GM12878 (cell line): ENCODE data around the gene SEC24C. TPM values are rescaled to one million over a fixed set of nuclear protein-coding genes. Genes with fewer than 3 reads are reported as not detected.

Experiments used
- ATAC-seq: fragments of 200-7000 bp; cut with Tn5 transposase; 3 replicates; pipeline ENCODE4 v1.9.1; 2020; ENCODE audit warnings: mild to moderate bottlenecking, moderate library complexity
- BruUV-seq: library from RNA; stranded (reverse); fragments of 400-500 nt; replicated peaks from 2 replicates; lab custom pipeline; 2021; lab: Mats Ljungman, UMichigan
- CTCF ChIA-PET: fragments of 300-600 bp; sonication (Branson Sonifier 250); formaldehyde crosslinking; extraction: SDS; loops from one replicate; lab custom pipeline; 2021; ENCODE audit warnings: inconsistent platforms; lab: Yijun Ruan, JAX
- POLR2A ChIA-PET: fragments of 350-600 bp; formaldehyde crosslinking; extraction: SDS; loops from one replicate; lab custom pipeline; 2021; ENCODE audit warnings: inconsistent platforms; lab: Charles Lee
- RAD21 ChIA-PET: fragments of 300-600 bp; sonication (Branson Sonifier 250); formaldehyde crosslinking; loops from one replicate; lab custom pipeline; 2023; ENCODE audit warnings: antibody characterized with exemption; ENCODE audit not compliant: unreplicated experiment; lab: Charles Lee
- SMC1A ChIA-PET: fragments of 300-600 bp; sonication (Branson Sonifier 250); formaldehyde crosslinking; loops from one replicate; lab custom pipeline; 2023; ENCODE audit not compliant: unreplicated experiment, uncharacterized antibody; lab: Charles Lee
- DNase-seq: peaks from one replicate; pipeline ENCODE4 v3.0.0-alpha.2; 2011; ENCODE audit warnings: low read depth, low spot score
- FAIRE-seq: peaks from 3 replicates; lab custom pipeline; 2011; peaks lifted over from hg19 to GRCh38; lab: Jason Lieb, UNC
- H2AFZ ChIP-seq: 2 replicates; pipeline ENCODE4 v1.6.0; 2011; ENCODE audit warnings: low read depth, low read length, control low read depth; ENCODE audit not compliant: control insufficient read depth
- H3K27ac ChIP-seq: 2 replicates; pipeline ENCODE4 v1.5.1; 2011; ENCODE audit warnings: control low read depth; ENCODE audit not compliant: control insufficient read depth, insufficient read depth
- H3K27me3 ChIP-seq, 2 experiments: replicated peaks in 1 of 2; 2 replicates each; pipeline versions ENCODE4 v1.6.0 to v1.6.1; 2011; ENCODE audit warnings: low read length in 1 of 2; ENCODE audit not compliant: control insufficient read depth in 2 of 2, insufficient read depth in 2 of 2
- H3K36me3 ChIP-seq, 2 experiments: 2 replicates each; pipeline ENCODE4 v1.5.1; 2011; ENCODE audit warnings: low read length in 1 of 2; ENCODE audit not compliant: control insufficient read depth in 2 of 2, insufficient read depth in 2 of 2
- H3K4me1 ChIP-seq: 2 replicates; pipeline ENCODE4 v1.6.1; 2011; ENCODE audit warnings: mild to moderate bottlenecking, low read length, moderate library complexity, mixed read lengths; ENCODE audit not compliant: control insufficient read depth, insufficient read depth
- H3K4me2 ChIP-seq: 2 replicates; pipeline ENCODE4 v1.6.0; 2011; ENCODE audit warnings: control low read depth; ENCODE audit not compliant: control insufficient read depth, insufficient read depth
- H3K4me3 ChIP-seq: fragments of 200-600 bp; sonication (generic); 2 replicates; pipeline ENCODE4 v1.5.1; 2016
- H3K79me2 ChIP-seq: 2 replicates; pipeline ENCODE4 v1.6.0; 2011; ENCODE audit warnings: low read length; ENCODE audit not compliant: control insufficient read depth, insufficient read depth
- H3K9ac ChIP-seq: 2 replicates; pipeline ENCODE4 v1.8.0; 2011; ENCODE audit warnings: low read length, control low read depth, mixed read lengths; ENCODE audit not compliant: control insufficient read depth, insufficient read depth
- H3K9me3 ChIP-seq: replicated peaks from 3 replicates; pipeline ENCODE4 v1.5.1; 2011; ENCODE audit warnings: mild to moderate bottlenecking, low read length; ENCODE audit not compliant: control insufficient read depth, insufficient read depth
- H4K20me1 ChIP-seq: 2 replicates; pipeline ENCODE4 v1.6.0; 2011; ENCODE audit not compliant: control insufficient read depth, insufficient read depth
- CHD2 ChIP-seq: IDR thresholded peaks from 2 replicates; pipeline ENCODE4 v1.6.1; 2011; ENCODE audit warnings: low read depth, low read length, improper control_type of control experiment, borderline replicate concordance
- CHD4 ChIP-seq: fragments of 200-600 bp; sonication (generic); IDR thresholded peaks from 2 replicates; pipeline ENCODE4 v1.6.1; 2016; ENCODE audit warnings: mild to moderate bottlenecking
- IKZF1 ChIP-seq: fragments of 450-650 bp; conservative IDR thresholded peaks from 2 replicates; pipeline ENCODE4 v1.6.1; 2017; ENCODE audit warnings: antibody characterized with exemption, mild to moderate bottlenecking
- KLF5 ChIP-seq: fragments of 450-650 bp; IDR thresholded peaks from 2 replicates; pipeline ENCODE4 v1.6.1; 2014; ENCODE audit warnings: mild to moderate bottlenecking; ENCODE audit not compliant: partially characterized antibody
- NBN ChIP-seq: fragments of 450-650 bp; IDR thresholded peaks from 2 replicates; pipeline ENCODE4 v1.6.1; 2016
- NR2F1 ChIP-seq: fragments of 450-650 bp; conservative IDR thresholded peaks from 2 replicates; pipeline ENCODE4 v1.6.1; 2017; ENCODE audit warnings: mild to moderate bottlenecking
- PAX8 ChIP-seq: fragments of 450-650 bp; IDR thresholded peaks from 2 replicates; pipeline ENCODE4 v1.6.1; 2017; ENCODE audit warnings: mild to moderate bottlenecking, moderate library complexity
- SMAD1 ChIP-seq: fragments of 450-650 bp; IDR thresholded peaks from 2 replicates; pipeline ENCODE4 v1.6.1; 2018; ENCODE audit warnings: mild to moderate bottlenecking, low read depth; ENCODE audit not compliant: partially characterized antibody
- TBL1XR1 ChIP-seq: IDR thresholded peaks from 2 replicates; pipeline ENCODE4 v1.6.1; 2012; ENCODE audit warnings: low read depth, low read length, improper control_type of control experiment
- WRNIP1 ChIP-seq: IDR thresholded peaks from 2 replicates; pipeline ENCODE4 v1.6.1; 2011; ENCODE audit warnings: low read depth, low read length, improper control_type of control experiment, borderline replicate concordance
- YY1 ChIP-seq: IDR thresholded peaks from 2 replicates; pipeline ENCODE4 v1.6.1; 2011; ENCODE audit warnings: low read depth, mild to moderate bottlenecking, low read length
- ZNF384 ChIP-seq: IDR thresholded peaks from 2 replicates; pipeline ENCODE4 v1.6.1; 2012; ENCODE audit warnings: low read depth, mild to moderate bottlenecking, low read length, improper control_type of control experiment, borderline replicate concordance
- WGBS: methylation state at CpG from one replicate; pipeline ENCODE4 v1.1.6; 2016; ENCODE audit warnings: low lambda C conversion rate; ENCODE audit not compliant: insufficient replicate concordance, insufficient coverage; ENCODE audit errors: missing lambda C conversion rate; 5-methylcytosine and 5-hydroxymethylcytosine counted together
- in situ Hi-C: fragments of 300-500 bp; cut with MboI; formaldehyde crosslinking; loops from 9 replicates; pipeline ENCODE4 v1.14.3; 2018; ENCODE audit warnings: mixed read lengths
- intact Hi-C: fragments of 100-400 bp; cut with micrococcal nuclease; formaldehyde crosslinking; loops from one replicate; pipeline ENCODE4 v1.14.2; 2022; ENCODE audit not compliant: unreplicated experiment
- polyA plus RNA-seq, 11 experiments: library from polyadenylated mRNA; depleted of rRNA in 4 of 11; unstranded in 6 of 11; stranded (reverse) in 5 of 11; fragments of >200 nt; fragmentation: Nextera tagmentation in 4 of 11; fragmentation: Illumina TruSeq in 1 of 11; extraction: Ambion mirVana in 4 of 11; extraction: Trizol in 1 of 11; gene quantifications; 1 replicate in 1 of 11; 2 replicates in 10 of 11; pipeline versions ENCODE4 v1.2.1 to v1.2.3, GENCODE V29; 2011 to 2016; ENCODE audit warnings: inconsistent platforms in 2 of 11, missing spikeins in 2 of 11, low read depth in 1 of 11
- total RNA-seq, 4 experiments: library from RNA; depleted of rRNA in 3 of 4; stranded (reverse); fragments of >200 nt in 3 of 4; fragmentation: Illumina TruSeq in 1 of 4; extraction: Trizol in 1 of 4; gene quantifications; 2 replicates each; pipeline versions ENCODE4 v1.2.1 to v1.2.3, GENCODE V29; 2013 to 2021
- TF ChIP-seq, protein P1 (sequence below): fragments of 450-650 bp; formaldehyde crosslinking; IDR thresholded peaks from 2 replicates; pipeline ENCODE4 v1.4.0; 2022; ENCODE audit warnings: mild to moderate bottlenecking, moderate library complexity
- TF ChIP-seq, protein P2 (sequence below): fragments of 150-350 bp; IDR thresholded peaks from 2 replicates; pipeline ENCODE4 v1.6.1; 2014; ENCODE audit warnings: mild to moderate bottlenecking, low read depth, low read length

SEC24C gene
- total and polyA plus RNA-seq, 10 of the 15 experiments (the other 5 are each of a cell fraction or from before 2014, with no cell fraction given): 12.7 to 117 (median 73.8) TPM

DNA sequence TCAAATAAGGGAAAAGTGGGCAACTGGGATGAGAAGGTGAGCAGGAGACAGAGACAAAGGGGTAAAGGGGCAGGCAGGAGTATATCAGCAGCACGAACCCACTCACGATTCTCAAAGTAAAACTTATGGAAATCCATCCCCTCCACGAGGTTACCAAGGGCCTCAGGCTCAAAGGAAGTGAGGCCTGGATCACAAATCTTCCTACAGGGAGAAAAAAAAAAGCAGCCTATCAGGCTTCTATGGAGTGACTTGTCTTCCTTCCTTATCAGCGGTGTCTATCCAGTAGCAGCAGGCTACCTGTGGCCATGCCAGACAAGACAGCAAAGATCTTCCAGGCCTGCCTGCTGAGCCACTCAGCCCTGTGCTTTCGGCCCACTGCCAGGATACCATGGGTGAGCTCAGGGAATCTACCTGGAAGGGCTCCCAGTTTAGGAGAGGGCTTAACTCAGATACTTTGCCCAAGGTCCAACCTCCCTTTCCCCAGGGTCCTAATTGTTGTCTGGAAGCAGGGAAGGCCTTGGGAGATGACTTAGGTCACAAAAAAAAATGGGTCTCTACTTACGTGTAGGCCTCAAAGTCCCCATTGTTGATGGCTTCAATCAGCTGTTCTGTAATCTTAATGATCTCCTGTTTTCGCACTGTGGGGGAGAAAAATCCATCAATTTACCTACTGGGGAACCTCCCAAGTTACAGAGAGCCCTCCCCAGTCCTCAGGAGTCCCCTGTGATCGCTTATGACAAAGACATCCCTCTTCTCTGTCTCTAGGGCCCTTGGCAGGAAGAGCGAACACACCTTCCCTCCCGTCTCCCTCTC lies 73.0 kb downstream of the SEC24C start:
- no peak overlapping the region for H3K27ac ChIP-seq
- H3K27me3 ChIP-seq: no peaks in the 10 kb centered on the region
- no peaks in the 10 kb centered on the region for H3K9me3 ChIP-seq
- no peak for ATAC-seq
- no peak for TF ChIP-seq PAX8
- no peak for TF ChIP-seq YY1
- TF ChIP-seq CHD4: no peak
- in situ Hi-C loops (no loop called here), intact Hi-C loops (no loop called here)
- SMC1A ChIA-PET: no interaction called here
- POLR2A ChIA-PET: interaction anchor here (0.5 kb wide), 1 partner anchor 13 kb away, joined by 6 read pairs; no protein-coding TSS in a partner anchor
- BruUV-seq: no TSS peak
- H2AFZ ChIP-seq: no peak overlapping the region
- H3K4me2 ChIP-seq: no peak overlapping the region
- H4K20me1 ChIP-seq: no peaks in the 10 kb centered on the region
- 96% methylated on average over 10 of the region's 10 CpGs for WGBS
- no peaks in the 10 kb centered on the region for H3K79me2 ChIP-seq
- peaks cover 4 to 6% of the 10 kb centered on the region in 2 experiments for H3K36me3 ChIP-seq
- no peak for FAIRE-seq
- no peaks in the 10 kb centered on the region for H3K4me1 ChIP-seq
- no peak for DNase-seq
- H3K9ac ChIP-seq: no peak overlapping the region
- RAD21 ChIA-PET: no interaction called here
- H3K4me3 ChIP-seq: no peak overlapping the region
- CTCF ChIA-PET: no interaction called here

DNA sequence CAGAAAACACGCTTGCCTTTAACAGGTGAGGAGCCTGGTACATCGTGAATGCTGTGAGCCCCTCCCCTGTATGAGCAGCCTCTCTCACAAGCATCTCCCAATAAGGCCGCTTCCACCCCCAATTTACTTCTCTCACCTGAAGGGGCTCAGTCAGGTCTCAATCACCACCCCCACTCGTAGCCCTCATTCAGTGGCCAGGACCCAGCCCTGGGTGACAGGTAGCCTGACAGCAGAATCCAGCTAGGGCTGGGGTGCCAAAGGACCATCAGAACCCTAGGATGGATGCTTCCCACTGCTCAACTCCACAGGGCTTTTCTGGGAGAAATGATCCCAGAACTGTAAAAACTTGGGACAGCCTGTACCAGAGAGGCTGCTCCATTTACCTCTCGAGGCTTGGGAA lies 73.7 kb downstream of the SEC24C start:
- no TSS peak for BruUV-seq
- in situ Hi-C loops (no loop called here), intact Hi-C loops (no loop called here)
- WGBS: 97% methylated on average over 5 of the region's 5 CpGs
- ChIA-PET POLR2A (no interaction called here), RAD21 (no interaction called here), SMC1A (no interaction called here), CTCF (no interaction called here)
- H3K27ac ChIP-seq: no peak overlapping the region
- peaks cover 4% of the 10 kb centered on the region in 2 experiments; a peak in 3 of 4 replicates for H3K36me3 ChIP-seq
- DNase-seq (no peak), ATAC-seq (no peak), FAIRE-seq (no peak)
- H3K9me3 ChIP-seq: no peaks in the 10 kb centered on the region
- H2AFZ ChIP-seq: no peak overlapping the region
- no peaks in the 10 kb centered on the region for H3K4me1 ChIP-seq
- no peaks in the 10 kb centered on the region for H3K27me3 ChIP-seq
- no peaks in the 10 kb centered on the region for H3K79me2 ChIP-seq
- no peak overlapping the region for H3K4me2 ChIP-seq
- H3K4me3 ChIP-seq: no peak overlapping the region
- no peaks in the 10 kb centered on the region for H4K20me1 ChIP-seq
- H3K9ac ChIP-seq: no peak overlapping the region
- TF ChIP-seq TBL1XR1: no peak
- no peak for TF ChIP-seq NBN
- TF ChIP-seq NR2F1: no peak
- no peak for TF ChIP-seq ZNF384
- TF ChIP-seq KLF5: no peak
- TF ChIP-seq IKZF1: no peak
- TF ChIP-seq WRNIP1: no peak
- TF ChIP-seq, protein P1, sequence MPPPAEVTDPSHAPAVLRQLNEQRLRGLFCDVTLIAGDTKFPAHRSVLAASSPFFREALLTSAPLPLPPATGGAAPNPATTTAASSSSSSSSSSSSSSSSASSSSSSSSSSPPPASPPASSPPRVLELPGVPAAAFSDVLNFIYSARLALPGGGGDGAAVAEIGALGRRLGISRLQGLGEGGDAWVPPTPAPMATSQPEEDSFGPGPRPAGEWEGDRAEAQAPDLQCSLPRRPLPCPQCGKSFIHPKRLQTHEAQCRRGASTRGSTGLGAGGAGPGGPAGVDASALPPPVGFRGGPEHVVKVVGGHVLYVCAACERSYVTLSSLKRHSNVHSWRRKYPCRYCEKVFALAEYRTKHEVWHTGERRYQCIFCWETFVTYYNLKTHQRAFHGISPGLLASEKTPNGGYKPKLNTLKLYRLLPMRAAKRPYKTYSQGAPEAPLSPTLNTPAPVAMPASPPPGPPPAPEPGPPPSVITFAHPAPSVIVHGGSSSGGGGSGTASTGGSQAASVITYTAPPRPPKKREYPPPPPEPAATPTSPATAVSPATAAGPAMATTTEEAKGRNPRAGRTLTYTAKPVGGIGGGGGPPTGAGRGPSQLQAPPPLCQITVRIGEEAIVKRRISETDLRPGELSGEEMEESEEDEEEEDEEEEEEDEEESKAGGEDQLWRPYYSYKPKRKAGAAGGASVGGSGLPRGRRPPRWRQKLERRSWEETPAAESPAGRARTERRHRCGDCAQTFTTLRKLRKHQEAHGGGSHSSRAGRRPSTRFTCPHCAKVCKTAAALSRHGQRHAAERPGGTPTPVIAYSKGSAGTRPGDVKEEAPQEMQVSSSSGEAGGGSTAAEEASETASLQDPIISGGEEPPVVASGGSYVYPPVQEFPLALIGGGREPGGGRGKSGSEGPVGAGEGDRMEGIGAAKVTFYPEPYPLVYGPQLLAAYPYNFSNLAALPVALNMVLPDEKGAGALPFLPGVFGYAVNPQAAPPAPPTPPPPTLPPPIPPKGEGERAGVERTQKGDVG (CRISPR knock-in tag): no peak
- TF ChIP-seq, protein P2, sequence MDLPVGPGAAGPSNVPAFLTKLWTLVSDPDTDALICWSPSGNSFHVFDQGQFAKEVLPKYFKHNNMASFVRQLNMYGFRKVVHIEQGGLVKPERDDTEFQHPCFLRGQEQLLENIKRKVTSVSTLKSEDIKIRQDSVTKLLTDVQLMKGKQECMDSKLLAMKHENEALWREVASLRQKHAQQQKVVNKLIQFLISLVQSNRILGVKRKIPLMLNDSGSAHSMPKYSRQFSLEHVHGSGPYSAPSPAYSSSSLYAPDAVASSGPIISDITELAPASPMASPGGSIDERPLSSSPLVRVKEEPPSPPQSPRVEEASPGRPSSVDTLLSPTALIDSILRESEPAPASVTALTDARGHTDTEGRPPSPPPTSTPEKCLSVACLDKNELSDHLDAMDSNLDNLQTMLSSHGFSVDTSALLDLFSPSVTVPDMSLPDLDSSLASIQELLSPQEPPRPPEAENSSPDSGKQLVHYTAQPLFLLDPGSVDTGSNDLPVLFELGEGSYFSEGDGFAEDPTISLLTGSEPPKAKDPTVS: no peak
- no peak for TF ChIP-seq SMAD1
- no peak for TF ChIP-seq CHD2
